GM18505 (cell line): ENCODE data around the gene PLCXD3.

Experiments used
- ATAC-seq: cut with Tn5 transposase; IDR thresholded peaks from one replicate; pipeline ENCODE4 v1.9.1; 2021; ENCODE audit not compliant: unreplicated experiment
- POLR2A ChIP-seq: IDR thresholded peaks from 4 replicates; pipeline ENCODE4 v1.6.1; 2011; ENCODE audit warnings: borderline replicate concordance; ENCODE audit not compliant: insufficient read depth, insufficient read length; ENCODE audit errors: extremely low read depth

The PLCXD3 gene

GRCh38 chr5:41510176-41510831, at the start of gene PLCXD3:
PLCXD3 (minus strand) TSS chr5:41510601; CDS start chr5:41510526, 75 bp downstream.
- TF ChIP-seq POLR2A, result no peak
- no peak for ATAC-seq

DNA sequence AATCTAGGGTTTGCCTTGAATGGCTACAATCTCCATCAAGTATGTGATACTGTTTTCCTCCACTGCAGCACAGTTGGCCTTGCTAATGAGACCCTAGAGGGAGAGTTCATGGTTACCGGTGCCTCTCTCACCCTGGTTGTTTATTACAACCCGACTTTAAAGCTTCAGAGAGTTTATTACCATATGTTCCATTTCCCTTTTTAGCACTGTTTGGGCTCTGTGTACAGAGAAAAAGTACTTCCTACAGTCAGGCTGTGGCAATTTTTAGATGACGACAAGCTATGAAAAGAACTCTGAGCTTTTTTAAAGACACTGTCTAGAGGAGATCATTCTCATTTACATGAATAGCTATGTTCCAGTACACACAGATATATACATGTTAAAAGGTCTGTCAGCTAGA, 48.8 kb upstream of the PLCXD3 start:
- ATAC-seq, result no peak
- no peak for TF ChIP-seq POLR2A

DNA sequence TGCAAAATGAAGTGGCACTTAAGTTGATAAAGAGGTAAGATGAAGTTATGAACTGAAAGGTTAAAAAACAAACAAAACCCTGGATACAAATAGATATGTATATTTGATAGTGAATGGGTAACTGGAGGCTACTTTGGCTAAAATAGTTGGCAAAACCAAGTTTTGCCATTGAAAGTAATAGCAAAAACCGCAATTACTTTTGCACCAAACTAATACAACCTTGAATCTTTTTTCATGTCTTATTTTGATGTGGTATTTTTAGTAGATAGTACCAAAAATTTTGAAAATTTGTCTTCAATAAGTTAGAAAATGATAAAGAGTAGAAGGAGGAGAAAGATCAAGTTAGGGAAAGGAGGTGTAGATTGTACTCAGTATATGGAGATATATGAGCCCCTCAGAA, 47.9 kb upstream of the PLCXD3 start:
- TF ChIP-seq POLR2A, result no peak
- no peak for ATAC-seq

- no peak for ATAC-seq
- TF ChIP-seq POLR2A, result no peak
These were observed 37.6 kb upstream of the PLCXD3 start for GRCh38 chr5:41547991-41548390.

DNA sequence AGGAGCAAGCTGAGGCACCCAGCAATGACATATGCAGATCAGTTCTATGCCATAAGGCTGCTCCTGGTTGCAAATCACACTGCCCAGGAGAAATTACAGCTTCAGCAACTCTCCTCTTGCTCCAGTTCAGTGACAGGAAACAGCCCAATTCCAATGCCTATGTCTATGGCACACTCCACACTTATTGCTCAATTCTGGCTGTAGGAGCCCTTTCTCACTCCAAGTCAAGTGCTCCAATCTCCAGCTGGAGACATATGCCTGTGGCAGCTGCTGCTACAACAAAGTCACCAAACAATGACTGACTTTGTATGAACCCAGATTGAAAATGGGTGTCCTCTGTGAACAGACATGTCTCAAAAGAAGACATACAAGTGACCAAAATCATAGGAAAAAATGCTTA, 31.8 kb upstream of the PLCXD3 start:
- ATAC-seq, result no peak
- TF ChIP-seq POLR2A, result no peak

GRCh38 chr5:41539454-41539853, 29.1 kb upstream of the PLCXD3 start:
- no peak for TF ChIP-seq POLR2A
- no peak for ATAC-seq

- no peak for TF ChIP-seq POLR2A
- ATAC-seq, result no peak
These were observed 27.2 kb upstream of the PLCXD3 start for GRCh38 chr5:41537581-41537980.

- no peak for TF ChIP-seq POLR2A
- no peak for ATAC-seq
These were observed 22.1 kb upstream of the PLCXD3 start for GRCh38 chr5:41532485-41532884.

- no peak for TF ChIP-seq POLR2A
- no peak for ATAC-seq
These were observed 16.9 kb upstream of the PLCXD3 start for GRCh38 chr5:41527201-41527779.

DNA sequence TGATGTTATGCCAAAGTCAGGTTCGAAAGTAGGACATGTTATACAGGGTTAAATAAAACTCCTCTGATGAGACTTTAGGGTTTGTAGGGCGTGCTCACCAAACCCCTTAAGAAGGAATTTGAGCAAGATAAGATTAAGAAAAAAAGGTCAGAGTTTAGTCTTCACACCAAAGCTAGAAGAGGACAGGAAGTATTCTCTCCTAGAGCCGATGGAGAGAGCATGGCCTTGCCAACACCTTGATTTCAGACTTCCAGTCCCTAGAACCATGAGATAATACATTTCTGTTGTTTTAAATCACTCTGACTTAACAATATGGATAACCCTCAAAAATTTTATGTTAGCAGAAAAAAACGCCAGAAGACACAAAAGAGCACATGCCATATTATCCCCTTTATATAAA, 16.3 kb upstream of the PLCXD3 start:
- no peak for ATAC-seq
- TF ChIP-seq POLR2A, result no peak

- no peak for TF ChIP-seq POLR2A
- no peak for ATAC-seq
These were observed 13.8 kb upstream of the PLCXD3 start for GRCh38 chr5:41524174-41524573.

DNA sequence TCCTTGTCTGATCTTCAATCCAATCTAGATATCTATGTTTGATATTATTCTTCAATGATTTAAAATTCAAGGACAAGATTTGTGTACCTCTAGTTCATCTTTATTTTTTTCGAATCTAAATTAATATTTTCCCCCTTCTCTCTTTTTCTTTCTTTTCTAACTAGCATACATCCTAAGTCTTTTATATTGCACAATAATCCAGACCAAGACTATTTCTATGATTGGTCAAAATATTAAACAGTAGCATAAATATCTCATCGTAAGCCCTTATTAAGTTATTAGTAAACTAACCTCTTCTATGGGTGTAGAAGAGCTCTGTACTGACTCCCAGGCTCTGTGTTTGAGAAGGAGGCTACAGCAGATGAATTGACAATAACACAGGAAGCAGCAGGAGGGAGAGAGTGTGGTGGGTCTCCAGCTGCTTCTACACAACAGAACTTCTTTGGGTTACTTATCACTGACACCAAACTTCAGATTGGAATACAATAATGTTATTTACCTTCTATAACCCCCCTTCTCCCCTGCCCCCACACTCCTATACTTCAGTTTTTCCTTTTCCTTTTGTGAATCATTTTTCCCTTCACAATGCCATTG, 11.9 kb upstream of the PLCXD3 start:
- TF ChIP-seq POLR2A, result no peak
- no peak for ATAC-seq

GRCh38 chr5:41519801-41520200, 9.4 kb upstream of the PLCXD3 start:
- ATAC-seq, result no peak
- TF ChIP-seq POLR2A, result no peak

DNA sequence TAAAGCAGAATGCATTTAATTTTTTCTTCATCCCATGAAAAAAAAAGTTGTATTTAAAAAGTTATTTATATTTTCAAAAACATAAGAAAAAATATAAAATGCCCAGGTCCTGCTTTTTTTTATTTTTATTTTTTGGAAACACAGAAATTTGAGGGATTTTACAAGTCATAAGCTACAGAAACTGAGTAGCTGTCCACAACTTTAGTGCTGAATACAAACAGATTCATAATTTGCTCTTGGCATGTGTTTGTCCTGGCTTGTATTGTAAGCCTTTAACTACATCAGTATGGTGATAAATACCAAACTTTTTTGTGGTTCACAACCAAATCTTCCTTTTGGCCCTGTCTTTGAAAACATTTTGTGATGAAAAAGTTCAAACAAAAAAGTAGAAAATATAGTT, 7.5 kb upstream of the PLCXD3 start:
- no peak for ATAC-seq
- TF ChIP-seq POLR2A, result no peak
